Loucy (cell line): ENCODE results near the gene DLX1.

Experiments
- H2AFZ ChIP-seq: fragments of 200-600 bp; sonication (generic); 2 replicates; pipeline ENCODE4 v1.6.0; 2016; ENCODE audit warnings: antibody characterized with exemption, mild to moderate bottlenecking, low read length, moderate library complexity
- H3F3A ChIP-seq: fragments of 200-600 bp; 2 replicates; pipeline ENCODE4 v1.6.0; 2016; ENCODE audit warnings: antibody characterized with exemption, low read depth, mild to moderate bottlenecking
- H3K27me3 ChIP-seq: fragments of 200-600 bp; sonication (generic); 2 replicates; pipeline ENCODE4 v1.6.1; 2014; ENCODE audit warnings: low read length, mild to moderate bottlenecking; ENCODE audit not compliant: insufficient read depth, poor library complexity, severe bottlenecking
- H3K36me3 ChIP-seq: fragments of 200-600 bp; sonication (generic); 2 replicates; pipeline ENCODE4 v1.6.1; 2016; ENCODE audit warnings: low read length; ENCODE audit not compliant: insufficient read depth
- H3K4me1 ChIP-seq: fragments of 200-600 bp; sonication (generic); 2 replicates; pipeline ENCODE4 v1.5.1; 2014; ENCODE audit warnings: low read length, mild to moderate bottlenecking; ENCODE audit not compliant: insufficient read depth, poor library complexity, severe bottlenecking
- H3K4me2 ChIP-seq: fragments of 200-600 bp; sonication (generic); 2 replicates; pipeline ENCODE4 v1.6.0; 2014; ENCODE audit warnings: antibody characterized with exemption, low read length, low read depth, mild to moderate bottlenecking; ENCODE audit not compliant: poor library complexity, severe bottlenecking
- H3K4me3 ChIP-seq: fragments of 200-600 bp; sonication (generic); 2 replicates; pipeline ENCODE4 v1.5.1; 2014; ENCODE audit warnings: low read length, mild to moderate bottlenecking, mixed read lengths; ENCODE audit not compliant: poor library complexity, severe bottlenecking
- H3K79me2 ChIP-seq: fragments of 200-600 bp; sonication (generic); 2 replicates; pipeline ENCODE4 v1.6.1; 2014; ENCODE audit warnings: low read length; ENCODE audit not compliant: insufficient read depth
- H3K9ac ChIP-seq: fragments of 200-600 bp; sonication (generic); 2 replicates; pipeline ENCODE4 v1.6.0; 2014; ENCODE audit warnings: mild to moderate bottlenecking, low read depth, low read length, moderate library complexity; ENCODE audit not compliant: poor library complexity, severe bottlenecking
- H3K9me2 ChIP-seq: fragments of 200-600 bp; sonication (generic); replicated peaks from 2 replicates; pipeline ENCODE4 v1.6.1; 2016; ENCODE audit warnings: low read depth, low read length, mixed read lengths
- H3K9me3 ChIP-seq: fragments of 200-600 bp; sonication (generic); 2 replicates; pipeline ENCODE4 v1.6.1; 2014; ENCODE audit warnings: mild to moderate bottlenecking, antibody characterized with exemption, low read length, low read depth; ENCODE audit not compliant: insufficient read depth
- H4K20me1 ChIP-seq: fragments of 200-600 bp; sonication (generic); 2 replicates; pipeline ENCODE4 v1.6.0; 2014; ENCODE audit warnings: antibody characterized with exemption, low read length, mild to moderate bottlenecking; ENCODE audit not compliant: insufficient read depth, poor library complexity, severe bottlenecking
- EZH2phosphoT487 ChIP-seq: fragments of 200-600 bp; IDR thresholded peaks from 2 replicates; pipeline ENCODE4 v1.6.1; 2018; ENCODE audit warnings: antibody characterized with exemption, mild to moderate bottlenecking, moderate library complexity, borderline replicate concordance
- TF ChIP-seq, protein P1 (sequence below): fragments of 200-600 bp; sonication (generic); conservative IDR thresholded peaks from 2 replicates; pipeline ENCODE4 v1.5.1; 2014; ENCODE audit warnings: mild to moderate bottlenecking, antibody characterized with exemption, low read length

DLX1 gene

DNA sequence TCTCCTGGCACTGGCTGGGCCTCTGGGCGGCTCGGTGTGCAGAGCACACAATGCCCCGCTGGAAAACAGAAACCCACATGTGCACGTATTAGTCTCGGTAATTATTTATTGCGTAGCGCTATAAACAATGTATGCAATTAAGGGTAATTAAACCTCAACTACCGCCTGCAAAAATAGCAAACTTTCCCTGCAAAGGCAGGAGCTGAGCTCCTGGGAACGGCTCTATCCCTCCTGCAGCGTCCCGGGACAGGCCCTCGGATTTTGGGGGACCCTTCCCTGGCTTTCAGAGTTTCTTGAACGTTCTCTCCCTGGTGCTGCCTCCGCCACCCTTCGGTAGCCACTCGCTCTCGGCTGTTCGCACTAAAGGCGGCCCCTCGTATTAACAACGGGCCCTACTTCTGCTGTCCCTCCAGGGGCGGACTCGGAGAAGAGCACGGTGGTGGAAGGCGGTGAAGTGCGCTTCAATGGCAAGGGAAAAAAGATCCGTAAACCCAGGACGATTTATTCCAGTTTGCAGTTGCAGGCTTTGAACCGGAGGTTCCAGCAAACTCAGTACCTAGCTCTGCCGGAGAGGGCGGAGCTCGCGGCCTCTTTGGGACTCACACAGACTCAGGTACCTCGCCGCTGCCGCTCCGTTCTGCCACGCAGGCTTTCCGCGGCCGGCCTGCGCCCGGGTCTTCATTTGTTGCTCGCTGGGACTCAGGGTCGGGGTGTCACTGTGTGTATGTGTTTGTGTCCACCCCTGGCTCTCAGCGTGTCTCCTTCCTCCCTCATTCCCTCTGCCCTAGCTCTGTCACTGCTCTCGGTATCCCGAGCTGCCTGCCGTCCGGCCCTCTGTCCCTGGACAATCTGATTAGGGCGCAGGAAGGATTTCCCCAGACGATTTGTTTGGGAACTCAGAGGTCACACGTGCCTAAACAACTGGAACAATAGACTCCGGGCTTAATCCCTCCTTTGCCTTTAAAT is 1.2 kb downstream of the DLX1 start:
- H4K20me1 ChIP-seq: no peaks in the 10 kb centered on the region
- no peaks in the 10 kb centered on the region for H3F3A ChIP-seq
- H3K9me2 ChIP-seq: no peaks in the 10 kb centered on the region
- TF ChIP-seq, protein P1, sequence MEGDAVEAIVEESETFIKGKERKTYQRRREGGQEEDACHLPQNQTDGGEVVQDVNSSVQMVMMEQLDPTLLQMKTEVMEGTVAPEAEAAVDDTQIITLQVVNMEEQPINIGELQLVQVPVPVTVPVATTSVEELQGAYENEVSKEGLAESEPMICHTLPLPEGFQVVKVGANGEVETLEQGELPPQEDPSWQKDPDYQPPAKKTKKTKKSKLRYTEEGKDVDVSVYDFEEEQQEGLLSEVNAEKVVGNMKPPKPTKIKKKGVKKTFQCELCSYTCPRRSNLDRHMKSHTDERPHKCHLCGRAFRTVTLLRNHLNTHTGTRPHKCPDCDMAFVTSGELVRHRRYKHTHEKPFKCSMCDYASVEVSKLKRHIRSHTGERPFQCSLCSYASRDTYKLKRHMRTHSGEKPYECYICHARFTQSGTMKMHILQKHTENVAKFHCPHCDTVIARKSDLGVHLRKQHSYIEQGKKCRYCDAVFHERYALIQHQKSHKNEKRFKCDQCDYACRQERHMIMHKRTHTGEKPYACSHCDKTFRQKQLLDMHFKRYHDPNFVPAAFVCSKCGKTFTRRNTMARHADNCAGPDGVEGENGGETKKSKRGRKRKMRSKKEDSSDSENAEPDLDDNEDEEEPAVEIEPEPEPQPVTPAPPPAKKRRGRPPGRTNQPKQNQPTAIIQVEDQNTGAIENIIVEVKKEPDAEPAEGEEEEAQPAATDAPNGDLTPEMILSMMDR: no peak
- no peak for TF ChIP-seq EZH2phosphoT487
- no peak overlapping the region for H2AFZ ChIP-seq
- H3K4me2 ChIP-seq: no peak overlapping the region
- no peaks in the 10 kb centered on the region for H3K36me3 ChIP-seq
- no peaks in the 10 kb centered on the region for H3K79me2 ChIP-seq
- H3K4me1 ChIP-seq: no peaks in the 10 kb centered on the region
- no peaks in the 10 kb centered on the region for H3K27me3 ChIP-seq
- no peaks in the 10 kb centered on the region for H3K9me3 ChIP-seq
- no peak overlapping the region for H3K9ac ChIP-seq
- H3K4me3 ChIP-seq: no peak overlapping the region

DNA sequence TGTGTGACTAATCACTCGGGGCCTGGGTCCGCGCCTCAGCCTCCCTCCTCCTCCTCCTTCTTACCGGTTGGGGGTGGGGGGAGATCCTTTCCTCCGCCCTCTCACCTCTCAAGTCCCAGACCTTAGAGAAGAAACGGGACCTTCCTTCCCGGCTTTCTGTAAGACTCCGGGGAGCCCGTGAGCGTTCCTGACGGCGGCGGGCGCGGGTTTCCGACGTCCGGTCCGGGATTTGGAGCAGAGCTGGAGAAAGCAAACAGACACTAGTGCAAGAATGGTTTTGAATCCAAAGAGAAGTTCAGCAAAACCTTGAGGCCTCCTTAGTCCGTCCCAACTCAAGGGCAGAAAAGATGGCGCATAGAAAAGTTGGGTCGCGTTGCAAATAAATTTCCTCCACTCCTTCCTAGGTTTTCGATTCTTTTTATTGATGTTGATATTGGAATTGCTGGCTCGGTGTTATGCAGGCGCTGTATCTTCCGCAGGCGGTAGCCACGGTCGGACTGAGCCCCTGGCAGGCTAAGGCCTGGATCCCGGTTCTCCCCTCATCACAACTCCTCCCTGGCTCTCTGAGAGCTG is 2.0 kb downstream of the DLX1 start:
- no peaks in the 10 kb centered on the region for H3K79me2 ChIP-seq
- H4K20me1 ChIP-seq: no peaks in the 10 kb centered on the region
- no peaks in the 10 kb centered on the region for H3K9me3 ChIP-seq
- H3K9me2 ChIP-seq: no peaks in the 10 kb centered on the region
- no peaks in the 10 kb centered on the region for H3K36me3 ChIP-seq
- H3K9ac ChIP-seq: no peak overlapping the region
- H3K4me3 ChIP-seq: no peak overlapping the region
- no peaks in the 10 kb centered on the region for H3K4me1 ChIP-seq
- TF ChIP-seq, protein P1: no peak
- no peak for TF ChIP-seq EZH2phosphoT487
- H3F3A ChIP-seq: no peaks in the 10 kb centered on the region; the same call in 1 of the 2 replicates
- no peaks in the 10 kb centered on the region for H3K27me3 ChIP-seq
- no peak overlapping the region for H2AFZ ChIP-seq
- H3K4me2 ChIP-seq: no peak overlapping the region

DNA sequence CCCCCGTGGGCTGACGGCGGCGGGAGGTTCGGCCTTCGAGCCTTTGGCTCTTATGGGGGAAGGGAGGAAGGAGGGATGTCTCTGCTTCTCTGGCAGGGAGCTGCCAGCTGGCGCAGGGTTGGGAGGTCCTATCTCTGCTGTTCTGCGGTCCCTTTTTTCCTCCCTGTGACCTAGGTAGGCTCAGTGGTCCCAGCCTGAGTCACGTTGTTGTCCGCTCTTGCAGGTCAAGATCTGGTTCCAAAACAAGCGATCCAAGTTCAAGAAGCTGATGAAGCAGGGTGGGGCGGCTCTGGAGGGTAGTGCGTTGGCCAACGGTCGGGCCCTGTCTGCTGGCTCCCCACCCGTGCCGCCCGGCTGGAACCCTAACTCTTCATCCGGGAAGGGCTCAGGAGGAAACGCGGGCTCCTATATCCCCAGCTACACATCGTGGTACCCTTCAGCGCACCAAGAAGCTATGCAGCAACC is 2.5 kb downstream of the DLX1 start:
- Histone ChIP-seq H3K79me2 (no peaks in the 10 kb centered on the region), H3K9me3 (no peaks in the 10 kb centered on the region), H2AFZ (no peak overlapping the region), H3K27me3 (peaks cover 5% of the 10 kb centered on the region), H3K9me2 (no peaks in the 10 kb centered on the region), H4K20me1 (no peaks in the 10 kb centered on the region), H3K36me3 (no peaks in the 10 kb centered on the region), H3K9ac (no peak overlapping the region), H3K4me2 (no peak overlapping the region), H3F3A (no peaks in the 10 kb centered on the region; the same call in 1 of the 2 replicates), H3K4me3 (no peak overlapping the region), H3K4me1 (no peaks in the 10 kb centered on the region)
- no peak for TF ChIP-seq EZH2phosphoT487
- TF ChIP-seq, protein P1: no peak
